Right ventricle myocardium superior (tissue), 1 donor: ENCODE results near the gene GBP5. TPM values are rescaled to one million over a fixed set of nuclear protein-coding genes. Genes with fewer than 3 reads are reported as not detected.
"Not testable (repeated sequence)": the region's sequence is repeated elsewhere in the genome, so short reads cannot be mapped to it uniquely, and the experiment has no call there.

Experiments
- ATAC-seq: fragments of 200-7000 bp; cut with Tn5 transposase; one replicate; pipeline ENCODE4 v1.9.1; 2020; ENCODE audit warnings: mild to moderate bottlenecking; ENCODE audit not compliant: poor library complexity
- DNase-seq: peaks from one replicate; pipeline ENCODE4 v3.0.0-alpha.2; 2020
- intact Hi-C: fragments of 100-400 bp; cut with DNase I; formaldehyde crosslinking; loops from one replicate; pipeline ENCODE4 v1.11.2; 2022
- total RNA-seq: library from RNA; stranded (reverse); fragmentation: NEBNext Ultra II Directional; extraction: Animal tissue kit (Norgen Biotek cat#: 25700); gene quantifications from one replicate; pipeline ENCODE4 v1.2.1, GENCODE V29; 2021
- donor health status: DM: no; HTN: yes; CAD: no; lungs with severe emphysema.

The GBP5 gene
- total RNA-seq, 1 donor from 2014 or later: 1.7 TPM

GRCh38 chr1:89286549-89287180 is 14.0 kb upstream of the GBP5 start:
- ATAC-seq (peak; percentile 43), DNase-seq (no peak)
- intact Hi-C loops: no loop called here

GRCh38 chr1:89285745-89286380 is 13.2 kb upstream of the GBP5 start:
- no peak for ATAC-seq
- intact Hi-C loops: no loop called here
- no peak for DNase-seq

- DNase-seq, ATAC-seq, intact Hi-C loops: not testable (repeated sequence)
These were observed 11.6 kb upstream of the GBP5 start for GRCh38 chr1:89284078-89284763.

DNA sequence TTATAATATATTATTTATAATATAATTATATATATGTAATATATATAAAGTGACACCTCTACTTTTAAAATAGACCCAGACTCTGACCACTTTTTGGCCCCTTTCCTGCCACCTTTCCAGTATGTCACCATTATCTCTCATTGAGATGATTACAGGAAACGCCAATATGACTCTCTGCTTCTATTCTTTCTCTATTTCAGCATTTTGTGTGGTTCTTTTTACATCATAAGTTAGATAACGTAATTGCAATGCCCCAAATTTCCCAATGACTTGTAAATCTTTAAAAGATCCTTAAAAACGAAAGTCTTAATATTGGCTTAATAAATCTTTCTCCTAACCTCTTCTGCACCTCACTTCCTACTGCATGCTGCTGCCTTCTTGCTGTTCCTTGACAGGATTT is 8.1 kb upstream of the GBP5 start:
- intact Hi-C loops: no loop called here
- ATAC-seq: no peak
- no peak for DNase-seq

DNA sequence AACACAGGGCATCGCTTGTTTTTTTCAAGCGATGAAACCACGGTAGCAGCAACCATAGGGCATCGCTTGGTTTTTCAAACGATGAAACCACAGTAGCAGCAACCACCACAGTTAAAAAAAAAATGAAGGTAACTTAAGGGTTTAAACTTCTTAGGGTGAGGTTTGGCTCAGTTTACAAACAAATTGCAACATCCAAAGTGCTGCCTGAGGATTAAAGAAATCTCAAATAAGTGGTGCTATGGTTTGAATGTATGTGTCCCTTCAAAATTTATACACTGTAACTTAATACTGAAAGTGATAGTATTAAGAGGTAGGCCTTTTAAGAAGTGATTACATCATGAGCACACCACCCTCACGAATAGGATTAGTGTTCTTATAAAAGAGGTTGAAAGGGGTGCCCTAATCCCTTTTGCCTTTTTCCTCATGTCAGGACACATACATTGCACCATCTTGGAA is 6.4 kb upstream of the GBP5 start:
- intact Hi-C loops: loop anchor here (5.0 kb wide), 1 partner anchor 192 kb away; no protein-coding TSS in a partner anchor
- ATAC-seq (no peak), DNase-seq (no peak)

- DNase-seq (no peak), ATAC-seq (no peak)
- intact Hi-C loops: loop anchor here (5.0 kb wide), 1 partner anchor 190 kb away; no protein-coding TSS in a partner anchor
These were observed 5.1 kb upstream of the GBP5 start for GRCh38 chr1:89277725-89278124.

DNA sequence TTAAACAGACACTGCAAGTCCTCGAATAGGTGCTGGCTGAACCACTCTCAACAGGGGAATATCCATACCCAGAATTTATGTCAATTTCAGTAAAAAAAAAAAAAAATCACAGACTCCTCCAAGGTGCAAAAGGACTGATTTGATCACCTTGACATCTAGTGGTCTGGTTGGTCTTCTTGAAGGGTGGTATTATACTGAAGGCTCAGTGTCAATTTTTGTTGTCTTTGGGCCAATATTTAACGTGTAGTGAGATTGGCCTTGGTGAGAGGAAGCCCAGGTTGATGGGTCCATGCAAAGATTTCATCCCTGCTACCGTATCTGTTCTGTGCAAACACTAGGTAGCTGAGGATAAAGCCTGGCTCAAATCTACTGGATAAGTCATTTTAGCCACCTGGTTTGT is 4.0 kb upstream of the GBP5 start:
- peak; percentile 59 for ATAC-seq
- DNase-seq: no peak
- intact Hi-C loops: loop anchor here (5.0 kb wide), 1 partner anchor 189 kb away; no protein-coding TSS in a partner anchor

DNA sequence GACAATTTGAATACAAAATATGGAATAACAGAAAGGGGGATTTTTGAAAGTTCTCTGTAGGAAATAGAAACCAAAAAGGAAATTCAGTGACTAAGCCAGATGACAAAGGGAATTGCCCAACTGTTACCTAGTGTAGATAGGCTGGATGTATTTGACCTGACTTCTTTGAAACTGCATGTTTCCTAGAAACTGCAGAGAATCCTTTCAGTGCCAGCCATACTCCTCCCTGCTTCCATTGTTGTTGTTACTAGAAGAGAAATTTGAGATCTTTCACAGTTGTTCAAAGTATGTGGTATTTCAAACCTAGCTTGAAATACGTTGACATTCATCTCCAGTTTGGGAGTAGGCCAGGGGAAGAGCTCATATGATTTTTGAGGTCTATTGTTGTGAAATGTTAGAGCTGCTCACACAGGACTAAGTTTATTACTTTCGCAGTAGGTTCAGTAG is 1.8 kb upstream of the GBP5 start:
- DNase-seq (no peak), ATAC-seq (no peak)
- intact Hi-C loops: no loop called here

DNA sequence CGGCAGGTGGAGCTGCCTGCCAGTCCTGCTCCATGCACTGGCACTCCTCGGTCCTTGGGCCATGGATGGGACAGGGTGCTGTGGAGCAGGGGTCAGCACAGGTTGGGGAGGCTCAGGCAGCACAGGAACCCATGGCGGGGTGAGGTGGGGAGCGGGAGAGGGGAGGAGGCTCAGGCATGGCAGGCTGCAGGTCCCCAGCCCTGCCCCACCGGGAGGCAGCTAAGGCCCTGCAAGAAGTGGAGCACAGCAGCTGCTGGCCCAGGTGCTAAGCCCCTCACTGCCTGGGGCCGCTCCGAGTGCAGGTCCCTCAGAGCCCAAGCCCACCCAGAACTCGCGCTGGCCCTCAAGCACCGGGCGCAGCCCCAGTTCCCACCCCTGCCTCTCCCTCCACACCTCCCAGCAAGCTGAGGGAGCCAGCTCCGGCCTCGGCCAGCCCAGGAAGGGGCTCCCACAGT is 691 bp upstream of the GBP5 start:
- intact Hi-C loops: no loop called here
- DNase-seq: no peak
- ATAC-seq: no peak

DNA sequence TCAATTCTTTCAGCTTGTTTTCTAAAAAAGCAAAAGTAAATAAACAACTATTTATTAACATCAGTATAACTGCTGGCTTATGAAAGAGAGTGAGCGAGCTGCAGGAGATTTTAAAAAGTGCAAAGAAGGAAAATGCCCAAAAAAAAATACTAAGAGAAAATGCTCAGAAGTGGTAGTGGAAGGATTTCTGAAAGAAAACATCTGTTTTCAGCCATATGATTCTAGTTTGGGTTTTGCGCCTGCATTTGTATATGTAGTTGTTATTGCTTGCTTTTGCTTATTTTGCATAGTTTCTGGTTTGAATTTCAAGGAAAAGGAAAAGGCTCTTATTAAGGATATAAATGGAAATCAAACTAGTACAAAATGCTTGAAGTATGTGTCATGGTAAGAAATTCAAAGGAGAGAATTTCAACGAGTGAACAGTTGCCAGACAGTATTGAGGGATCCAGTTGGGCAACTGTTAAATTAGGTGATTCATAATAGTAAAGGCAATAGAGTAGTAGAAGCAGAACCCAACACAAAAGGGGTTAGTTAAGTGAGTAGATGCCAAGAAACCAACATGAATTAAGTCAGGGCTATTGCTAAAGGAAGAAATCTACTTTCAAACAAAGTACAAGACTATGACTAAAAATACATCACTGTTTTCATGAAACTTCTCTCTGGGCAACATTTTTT is 1.2 kb downstream of the GBP5 start:
- no peak for DNase-seq
- no peak for ATAC-seq
- intact Hi-C loops: no loop called here

- no peak for DNase-seq
- no peak for ATAC-seq
- intact Hi-C loops: no loop called here
These were observed 2.2 kb downstream of the GBP5 start for GRCh38 chr1:89270423-89270822.

DNA sequence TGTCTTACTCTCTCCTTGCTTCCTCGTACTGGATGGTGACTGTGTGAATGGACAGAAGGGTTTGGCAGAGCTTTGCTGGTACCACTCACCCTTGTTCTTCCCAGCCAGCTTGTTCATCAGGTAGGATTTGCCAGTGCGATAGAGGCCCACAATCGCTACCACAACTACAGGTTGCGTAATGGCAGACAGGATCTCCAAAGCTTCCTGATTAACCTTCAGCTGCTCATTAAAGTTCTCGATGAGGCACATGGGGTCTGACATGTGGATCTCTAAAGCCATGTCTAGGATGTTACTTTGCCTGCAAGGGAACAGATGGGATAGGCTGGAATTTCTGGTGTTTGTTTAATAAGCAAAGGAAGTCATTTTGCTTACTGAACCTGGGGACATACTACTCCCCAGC is 3.4 kb downstream of the GBP5 start:
- intact Hi-C loops: no loop called here

GRCh38 chr1:89262643-89263042 is 10.0 kb downstream of the GBP5 start:
- ATAC-seq: no peak
- no peak for DNase-seq
- intact Hi-C loops: no loop called here

More for the DNA sequence above, 3.4 kb downstream of the GBP5 start:
- ATAC-seq (no peak), DNase-seq (no peak)

DNA sequence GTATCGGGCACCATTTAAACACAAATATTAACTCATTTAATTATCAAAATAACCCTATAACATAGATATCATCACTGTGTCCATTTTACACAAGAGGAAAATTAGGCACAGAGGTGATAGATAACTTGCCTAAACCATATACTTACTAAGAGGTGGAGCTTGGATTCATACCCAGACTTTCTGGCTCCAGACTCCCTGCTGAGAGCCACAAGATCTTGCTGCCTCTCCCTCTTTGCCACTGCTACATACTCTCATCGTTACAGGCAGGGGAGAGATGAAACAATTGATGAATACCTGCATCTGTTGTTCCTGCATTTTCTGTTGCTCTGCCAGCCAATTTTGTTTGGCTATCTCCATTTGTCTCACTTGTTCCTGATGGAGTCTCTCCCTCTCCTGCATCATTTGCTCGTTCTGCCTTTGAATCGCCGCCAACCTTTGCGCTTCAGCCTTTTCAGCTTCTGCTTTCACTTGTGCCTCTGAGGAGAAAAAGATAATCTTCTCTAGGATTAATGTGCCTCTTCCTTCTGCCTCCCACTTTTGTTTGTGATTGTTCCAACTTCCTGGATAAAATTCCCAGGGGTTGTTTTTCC is 10.6 kb downstream of the GBP5 start:
- peak; percentile 74 for ATAC-seq
- intact Hi-C loops: no loop called here
- DNase-seq: peak; percentile 53

DNA sequence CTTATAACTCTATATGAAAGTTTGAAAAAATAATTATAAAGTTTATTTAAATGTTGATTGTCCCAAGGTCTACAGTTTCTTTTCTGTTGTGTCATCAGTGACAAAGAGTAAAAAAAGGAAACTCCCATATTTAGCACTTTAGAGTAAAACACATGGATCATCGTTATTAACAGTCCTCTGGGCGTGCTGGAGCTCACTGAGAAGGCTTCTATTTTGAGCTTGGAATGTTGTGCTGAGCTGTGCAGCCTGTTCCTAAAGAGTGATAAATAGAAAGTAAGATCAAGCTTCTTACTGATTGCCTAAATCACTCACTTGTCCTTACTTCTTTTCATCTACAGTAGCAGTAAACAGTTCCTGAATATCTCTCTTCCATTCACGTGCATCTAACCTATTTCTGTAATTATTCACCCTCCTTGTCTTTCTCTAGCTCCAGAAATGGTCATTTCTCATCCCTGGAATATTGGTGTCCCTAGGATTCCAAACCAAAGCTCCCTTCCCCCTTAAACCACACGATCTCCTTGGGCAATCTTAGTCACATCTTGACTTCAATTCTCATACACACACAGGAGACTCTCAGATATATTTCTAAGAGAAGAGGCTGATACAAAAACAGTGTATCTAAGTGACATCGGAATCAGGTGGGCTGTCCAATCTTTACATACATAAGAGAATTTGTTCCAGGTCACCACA is 11.9 kb downstream of the GBP5 start:
- intact Hi-C loops: no loop called here
- DNase-seq (no peak), ATAC-seq (peak; percentile 92)

GRCh38 chr1:89260042-89260441 is 12.6 kb downstream of the GBP5 start:
- ATAC-seq (peak; percentile 23), DNase-seq (no peak)
- intact Hi-C loops: no loop called here

- intact Hi-C loops: no loop called here
- DNase-seq (no peak), ATAC-seq (no peak)
These were observed 13.2 kb downstream of the GBP5 start for GRCh38 chr1:89259283-89259971.

DNA sequence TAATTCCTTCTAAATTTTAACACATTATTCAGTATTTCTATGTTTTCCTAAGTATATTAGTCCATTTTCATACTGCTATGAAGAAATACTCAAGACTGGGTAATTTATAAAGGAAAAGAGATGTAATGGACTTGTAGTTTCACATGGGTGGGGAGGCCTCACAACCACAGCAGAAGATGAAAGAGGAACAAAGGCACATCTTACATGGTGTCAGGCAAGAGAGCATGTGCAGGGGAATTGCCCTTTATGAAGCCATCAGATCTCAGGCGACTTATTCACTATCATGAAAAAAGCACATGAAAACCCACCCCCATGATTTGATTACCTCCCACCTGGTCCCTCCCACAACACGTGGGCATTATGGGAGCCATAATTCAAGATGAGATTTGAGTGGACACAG is 15.6 kb downstream of the GBP5 start:
- DNase-seq (no peak), ATAC-seq (no peak)
- intact Hi-C loops: no loop called here
